Uterus (tissue), 2 donors: Measurements from ENCODE around the gene PRKAG2.

Source experiments
- CTCF ChIP-seq, 4 experiments: fragments of 200-600 bp in 2 of 4; fragments of 450-650 bp in 2 of 4; sonication (generic) in 2 of 4; IDR thresholded peaks; one replicate each; pipeline ENCODE4 v1.5.1; 2016 to 2019; ENCODE audit warnings: antibody characterized with exemption in 4 of 4, mild to moderate bottlenecking in 2 of 4, moderate library complexity in 1 of 4
- POLR2A ChIP-seq, 2 donors: fragments of 450-650 bp; IDR thresholded peaks; one replicate each; pipeline ENCODE4 v1.6.1; 2016; ENCODE audit warnings: antibody characterized with exemption in 2 of 2, mild to moderate bottlenecking in 1 of 2, moderate library complexity in 1 of 2

- TF ChIP-seq CTCF (IDR thresholded peaks at IDR 0.05) (no peak), POLR2A (IDR thresholded peaks at IDR 0.05) (no peak)
These were observed 119.6 kb downstream of the PRKAG2 start for GRCh38 chr7:151757274-151757673.
